ENCODE measurements around the gene CYP21A2. TPM values are rescaled to one million over a fixed set of nuclear protein-coding genes. Genes with fewer than 3 reads are reported as not detected.
"Not testable (repeated sequence)": the region's sequence is repeated elsewhere in the genome, so short reads cannot be mapped to it uniquely, and the experiment has no call there.

CYP21A2 gene
- total RNA-seq (ENCODE audit: insufficient read depth, low replicate concordance) = not detected

DNA sequence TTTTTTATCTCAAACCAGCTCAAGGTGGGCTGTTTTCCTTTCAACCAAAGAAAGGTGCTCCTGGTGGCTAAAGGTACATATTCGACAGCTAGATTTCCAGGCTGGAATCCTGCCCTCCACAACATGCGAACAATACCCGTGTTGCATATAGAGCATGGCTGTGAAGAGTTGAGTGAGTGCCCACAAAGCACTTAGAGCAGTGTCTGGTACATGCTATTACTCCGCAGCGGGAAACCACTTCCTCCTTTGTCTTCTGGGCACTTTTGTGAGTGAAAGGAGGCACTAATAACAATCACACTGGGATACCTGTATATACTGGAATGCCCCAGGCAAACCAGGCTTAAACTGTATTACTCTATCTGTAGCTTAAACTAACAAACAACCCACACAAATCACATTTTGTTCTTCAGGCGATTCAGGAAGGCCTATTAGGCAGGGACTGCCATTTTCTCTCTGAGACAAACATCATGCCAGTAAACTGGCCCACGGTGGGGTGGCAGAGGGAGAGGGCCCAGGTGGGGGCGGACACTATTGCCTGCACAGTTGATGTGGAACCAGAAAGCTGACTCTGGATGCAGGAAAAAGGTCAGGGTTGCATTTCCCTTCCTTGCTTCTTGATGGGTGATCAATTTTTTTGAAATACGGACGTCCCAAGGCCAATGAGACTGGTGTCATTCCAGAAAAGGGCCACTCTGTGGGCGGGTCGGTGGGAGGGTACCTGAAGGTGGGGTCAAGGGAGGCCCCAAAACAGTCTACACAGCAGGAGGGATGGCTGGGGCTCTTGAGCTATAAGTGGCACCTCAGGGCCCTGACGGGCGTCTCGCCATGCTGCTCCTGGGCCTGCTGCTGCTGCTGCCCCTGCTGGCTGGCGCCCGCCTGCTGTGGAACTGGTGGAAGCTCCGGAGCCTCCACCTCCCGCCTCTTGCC is at the start of gene CYP21A2:
Gene CYP21A2 (plus strand): TSS at position 818 of the 927 bp plus-strand sequence. CDS start 8 bp downstream, at position 826.
- DNase-seq (ENCODE audit: low spot score) = not testable (repeated sequence)

DNA sequence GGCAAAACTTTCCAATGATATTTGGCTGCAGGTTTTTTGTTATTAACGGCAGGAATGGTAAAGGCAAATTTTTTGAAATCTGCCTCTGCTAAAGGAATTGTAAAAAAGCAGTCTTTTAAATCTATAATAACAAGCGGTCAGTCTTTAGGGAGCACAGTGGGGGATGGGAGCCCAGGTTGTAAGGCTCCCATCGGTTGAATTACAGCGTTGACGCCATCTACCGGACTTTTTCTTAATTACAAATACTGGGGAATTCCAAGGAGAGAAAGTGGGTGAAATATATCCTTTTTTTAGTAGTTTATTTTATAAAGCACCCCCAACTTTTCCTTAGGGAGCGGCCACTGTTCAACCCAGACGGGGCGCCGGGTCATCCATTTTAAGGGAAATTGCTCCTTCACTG is 48.9 kb upstream of the CYP21A2 start:
- DNase-seq (ENCODE audit: low spot score) = not testable (repeated sequence)

DNA sequence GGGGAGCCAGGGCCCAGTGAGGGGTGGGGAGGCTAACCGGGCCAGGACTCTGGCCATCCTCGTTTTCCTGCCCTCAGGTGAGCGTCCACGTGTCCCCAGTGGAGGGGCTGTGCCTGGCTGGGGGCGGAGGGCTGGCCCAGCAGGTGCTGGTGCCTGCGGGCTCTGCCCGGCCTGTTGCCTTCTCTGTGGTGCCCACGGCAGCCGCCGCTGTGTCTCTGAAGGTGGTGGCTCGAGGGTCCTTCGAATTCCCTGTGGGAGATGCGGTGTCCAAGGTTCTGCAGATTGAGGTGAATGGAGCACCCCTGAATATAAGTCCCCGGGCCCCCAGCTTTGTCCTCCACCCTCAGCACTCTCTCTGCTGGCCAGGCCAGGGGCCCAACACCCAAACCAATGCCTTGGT is 43.8 kb upstream of the CYP21A2 start:
- DNase-seq (ENCODE audit: low spot score) = not testable (repeated sequence)

DNA sequence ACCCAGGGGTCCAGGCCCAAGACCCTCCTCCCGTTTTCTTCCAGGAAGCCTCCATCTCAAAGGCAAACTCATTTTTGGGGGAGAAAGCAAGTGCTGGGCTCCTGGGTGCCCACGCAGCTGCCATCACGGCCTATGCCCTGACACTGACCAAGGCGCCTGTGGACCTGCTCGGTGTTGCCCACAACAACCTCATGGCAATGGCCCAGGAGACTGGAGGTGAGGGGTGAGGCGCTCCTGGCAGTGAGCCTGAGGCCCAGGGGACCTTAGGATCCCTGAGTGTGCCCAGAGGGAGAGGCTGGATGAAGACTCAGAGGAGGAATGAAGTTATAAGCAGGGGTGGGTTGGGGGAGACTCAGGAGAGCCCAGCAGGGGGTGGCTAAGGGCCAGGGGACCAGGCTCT is 41.8 kb upstream of the CYP21A2 start:
- not testable (repeated sequence) for DNase-seq (ENCODE audit: low spot score)

DNA sequence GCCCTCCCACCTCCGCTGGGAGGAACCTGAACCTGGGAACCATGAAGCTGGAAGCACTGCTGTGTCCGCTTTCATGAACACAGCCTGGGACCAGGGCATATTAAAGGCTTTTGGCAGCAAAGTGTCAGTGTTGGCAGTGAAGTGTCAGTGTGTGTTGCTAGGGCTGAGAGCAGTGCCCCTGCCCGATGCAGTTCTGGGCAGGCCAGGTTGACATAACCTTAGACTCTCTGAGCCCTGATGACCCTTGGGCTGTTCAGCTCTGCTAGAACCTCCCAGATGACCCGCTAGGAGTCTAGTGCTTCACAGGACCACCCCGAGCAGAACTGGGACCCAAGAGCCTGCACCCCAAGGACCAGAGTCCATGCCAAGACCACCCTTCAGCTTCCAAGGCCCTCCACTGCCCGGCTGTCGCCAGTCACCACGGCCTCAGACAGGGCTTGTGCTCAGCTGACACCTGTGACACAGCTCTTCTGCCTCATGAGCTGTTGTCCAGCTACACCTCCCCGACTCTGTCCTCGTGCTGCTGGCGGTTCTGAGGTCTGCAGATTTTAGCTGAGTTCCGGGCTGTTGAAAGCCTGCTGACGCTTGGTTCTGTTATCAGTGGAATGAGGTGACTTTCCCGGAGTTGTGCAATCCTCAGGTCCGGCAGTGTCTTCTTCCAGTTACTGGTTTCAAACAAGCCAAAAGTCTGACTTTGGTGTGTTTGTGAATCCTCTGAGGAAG is 35.5 kb upstream of the CYP21A2 start:
- not testable (repeated sequence) for DNase-seq (ENCODE audit: low spot score)

DNA sequence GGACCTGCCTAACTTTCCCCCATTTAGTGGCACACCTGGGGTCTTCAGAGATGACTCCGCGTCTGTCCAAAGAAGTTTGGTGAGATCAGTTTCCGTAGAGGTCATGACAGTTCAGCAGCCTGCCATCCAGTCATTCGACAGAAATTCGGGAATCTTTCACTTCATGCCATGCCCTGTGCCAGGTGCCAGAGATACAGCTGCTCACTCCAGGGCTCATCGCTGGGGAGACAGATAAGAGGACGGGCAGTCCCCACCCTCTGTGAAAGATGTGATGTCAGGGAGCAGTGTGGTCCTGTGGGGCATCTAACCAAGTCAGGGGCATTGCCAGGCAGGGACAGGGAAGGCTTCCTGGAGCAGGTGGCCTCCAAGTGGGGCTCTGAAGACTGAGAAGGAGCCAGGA is 34.9 kb upstream of the CYP21A2 start:
- not testable (repeated sequence) for DNase-seq (ENCODE audit: low spot score)

DNA sequence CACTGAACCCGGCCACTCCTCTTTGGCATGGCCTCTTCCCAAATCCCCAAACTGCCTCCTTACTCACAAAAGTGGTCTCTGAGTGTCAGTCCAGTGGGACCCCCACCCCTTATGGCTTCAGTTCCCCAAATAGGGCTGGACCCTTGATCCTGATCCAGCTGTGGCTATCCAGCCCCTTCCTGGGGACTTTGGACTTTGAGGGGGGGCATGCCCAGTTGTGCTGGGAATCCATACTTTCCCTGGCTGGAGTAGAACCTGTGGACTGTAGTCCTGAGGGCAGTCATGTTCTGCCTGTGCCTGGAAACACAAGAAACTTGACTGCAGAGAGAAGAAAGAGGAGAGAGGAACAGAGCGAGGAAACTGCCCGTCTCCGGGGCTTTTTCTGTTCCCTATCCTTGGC is 33.8 kb upstream of the CYP21A2 start:
- not testable (repeated sequence) for DNase-seq (ENCODE audit: low spot score)

DNA sequence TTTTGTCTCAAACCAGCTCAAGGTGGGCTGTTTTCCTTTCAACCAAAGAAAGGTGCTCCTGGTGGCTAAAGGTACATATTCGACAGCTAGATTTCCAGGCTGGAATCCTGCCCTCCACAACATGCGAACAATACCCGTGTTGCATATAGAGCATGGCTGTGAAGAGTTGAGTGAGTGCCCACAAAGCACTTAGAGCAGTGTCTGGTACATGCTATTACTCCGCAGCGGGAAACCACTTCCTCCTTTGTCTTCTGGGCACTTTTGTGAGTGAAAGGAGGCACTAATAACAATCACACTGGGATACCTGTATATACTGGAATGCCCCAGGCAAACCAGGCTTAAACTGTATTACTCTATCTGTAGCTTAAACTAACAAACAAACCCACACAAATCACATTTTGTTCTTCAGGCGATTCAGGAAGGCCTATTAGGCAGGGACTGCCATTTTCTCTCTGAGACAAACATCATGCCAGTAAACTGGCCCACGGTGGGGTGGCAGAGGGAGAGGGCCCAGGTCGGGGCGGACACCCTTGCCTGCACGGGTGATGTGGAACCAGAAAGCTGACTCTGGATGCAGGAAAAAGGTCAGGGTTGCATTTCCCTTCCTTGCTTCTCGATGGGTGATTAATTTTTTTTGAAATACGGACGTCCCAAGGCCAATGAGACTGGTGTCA is 33.2 kb upstream of the CYP21A2 start:
- not testable (repeated sequence) for DNase-seq (ENCODE audit: low spot score)

DNA sequence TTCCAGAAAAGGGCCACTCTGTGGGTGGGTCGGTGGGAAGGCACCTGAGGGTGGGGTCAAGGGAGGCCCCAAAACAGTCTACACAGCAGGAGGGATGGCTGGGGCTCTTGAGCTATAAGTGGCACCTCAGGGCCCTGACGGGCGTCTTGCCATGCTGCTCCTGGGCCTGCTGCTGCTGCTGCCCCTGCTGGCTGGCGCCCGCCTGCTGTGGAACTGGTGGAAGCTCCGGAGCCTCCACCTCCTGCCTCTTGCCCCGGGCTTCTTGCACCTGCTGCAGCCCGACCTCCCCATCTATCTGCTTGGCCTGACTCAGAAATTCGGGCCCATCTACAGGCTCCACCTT is 32.7 kb upstream of the CYP21A2 start:
- DNase-seq (ENCODE audit: low spot score) = not testable (repeated sequence)

DNA sequence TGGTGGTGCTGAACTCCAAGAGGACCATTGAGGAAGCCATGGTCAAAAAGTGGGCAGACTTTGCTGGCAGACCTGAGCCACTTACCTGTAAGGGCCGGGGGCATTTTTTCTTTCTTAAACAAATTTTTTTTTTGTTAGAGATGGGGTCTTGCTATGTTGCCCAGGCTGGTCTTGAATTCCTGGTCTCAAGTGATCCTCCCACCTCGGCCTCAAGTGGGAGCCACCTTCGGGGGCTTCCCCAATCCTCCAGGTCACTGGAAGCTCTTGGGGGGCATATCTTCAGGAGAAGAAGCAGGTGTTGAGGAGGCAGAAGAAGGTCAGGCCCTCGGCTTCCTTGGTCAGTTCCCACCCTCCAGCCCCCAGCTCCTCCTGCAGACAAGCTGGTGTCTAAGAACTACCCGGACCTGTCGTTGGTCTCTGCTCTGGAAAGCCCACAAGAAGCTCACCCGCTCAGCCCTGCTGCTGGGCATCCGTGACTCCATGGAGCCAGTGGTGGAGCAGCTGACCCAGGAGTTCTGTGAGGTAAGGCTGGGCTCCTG is 32.2 kb upstream of the CYP21A2 start:
- DNase-seq (ENCODE audit: low spot score) = not testable (repeated sequence)

DNA sequence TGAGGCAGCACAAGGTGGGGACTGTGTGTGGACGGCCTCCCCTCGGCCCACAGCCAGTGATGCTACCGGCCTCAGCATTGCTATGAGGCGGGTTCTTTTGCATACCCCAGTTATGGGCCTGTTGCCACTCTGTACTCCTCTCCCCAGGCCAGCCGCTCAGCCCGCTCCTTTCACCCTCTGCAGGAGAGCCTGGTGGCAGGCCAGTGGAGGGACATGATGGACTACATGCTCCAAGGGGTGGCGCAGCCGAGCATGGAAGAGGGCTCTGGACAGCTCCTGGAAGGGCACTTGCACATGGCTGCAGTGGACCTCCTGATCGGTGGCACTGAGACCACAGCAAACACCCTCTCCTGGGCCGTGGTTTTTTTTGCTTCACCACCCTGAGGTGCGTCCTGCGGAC is 31.1 kb upstream of the CYP21A2 start:
- not testable (repeated sequence) for DNase-seq (ENCODE audit: low spot score)

DNA sequence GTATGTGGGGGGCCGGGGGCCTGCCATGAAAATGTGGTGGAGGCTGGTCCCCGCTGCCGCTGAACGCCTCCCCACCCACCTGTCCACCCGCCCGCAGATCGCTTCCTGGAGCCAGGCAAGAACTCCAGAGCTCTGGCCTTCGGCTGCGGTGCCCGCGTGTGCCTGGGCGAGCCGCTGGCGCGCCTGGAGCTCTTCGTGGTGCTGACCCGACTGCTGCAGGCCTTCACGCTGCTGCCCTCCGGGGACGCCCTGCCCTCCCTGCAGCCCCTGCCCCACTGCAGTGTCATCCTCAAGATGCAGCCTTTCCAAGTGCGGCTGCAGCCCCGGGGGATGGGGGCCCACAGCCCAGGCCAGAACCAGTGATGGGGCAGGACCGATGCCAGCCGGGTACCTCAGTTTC is 30.2 kb upstream of the CYP21A2 start:
- not testable (repeated sequence) for DNase-seq (ENCODE audit: low spot score)

DNA sequence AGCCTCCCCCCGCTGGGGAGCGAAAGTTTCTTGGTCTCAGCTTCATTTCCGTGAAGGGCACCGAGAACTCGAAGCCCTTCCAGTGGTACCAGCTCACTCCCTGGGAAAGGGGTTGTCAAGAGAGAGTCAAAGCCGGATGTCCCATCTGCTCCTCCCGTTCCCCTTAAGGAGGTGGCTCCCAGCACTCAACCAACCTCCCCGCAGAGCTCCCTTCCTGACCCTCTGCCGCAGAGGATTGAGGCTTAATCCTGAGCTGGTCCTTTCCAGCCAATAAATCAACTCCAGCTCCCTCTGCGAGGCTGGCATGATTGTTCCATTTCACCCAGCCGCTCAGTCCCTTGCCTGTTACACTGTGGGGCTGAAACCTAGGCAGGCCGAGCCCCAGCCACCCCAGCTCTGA is 29.6 kb upstream of the CYP21A2 start:
- peak; percentile 43 for DNase-seq (ENCODE audit: low spot score)

DNA sequence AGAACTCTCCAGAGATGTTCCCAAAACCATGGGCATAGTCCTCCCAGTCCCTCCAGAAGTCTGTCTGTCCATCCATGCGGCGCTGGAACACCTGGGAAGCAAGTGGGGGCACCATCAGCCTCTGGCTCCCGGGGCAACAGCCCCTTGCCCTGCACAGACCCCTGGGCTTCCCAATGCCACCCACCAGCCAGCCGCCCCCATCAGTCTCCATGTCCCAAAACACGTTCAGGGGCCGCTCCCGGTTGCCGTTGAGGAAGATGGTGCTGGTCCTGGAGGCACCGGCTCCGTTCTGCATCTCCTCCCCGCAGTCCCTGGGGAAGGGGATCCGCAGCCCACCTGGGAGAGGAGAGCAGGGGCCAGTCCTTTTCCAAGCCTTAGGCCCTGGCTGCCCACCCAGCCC is 28.7 kb upstream of the CYP21A2 start:
- not testable (repeated sequence) for DNase-seq (ENCODE audit: low spot score)

DNA sequence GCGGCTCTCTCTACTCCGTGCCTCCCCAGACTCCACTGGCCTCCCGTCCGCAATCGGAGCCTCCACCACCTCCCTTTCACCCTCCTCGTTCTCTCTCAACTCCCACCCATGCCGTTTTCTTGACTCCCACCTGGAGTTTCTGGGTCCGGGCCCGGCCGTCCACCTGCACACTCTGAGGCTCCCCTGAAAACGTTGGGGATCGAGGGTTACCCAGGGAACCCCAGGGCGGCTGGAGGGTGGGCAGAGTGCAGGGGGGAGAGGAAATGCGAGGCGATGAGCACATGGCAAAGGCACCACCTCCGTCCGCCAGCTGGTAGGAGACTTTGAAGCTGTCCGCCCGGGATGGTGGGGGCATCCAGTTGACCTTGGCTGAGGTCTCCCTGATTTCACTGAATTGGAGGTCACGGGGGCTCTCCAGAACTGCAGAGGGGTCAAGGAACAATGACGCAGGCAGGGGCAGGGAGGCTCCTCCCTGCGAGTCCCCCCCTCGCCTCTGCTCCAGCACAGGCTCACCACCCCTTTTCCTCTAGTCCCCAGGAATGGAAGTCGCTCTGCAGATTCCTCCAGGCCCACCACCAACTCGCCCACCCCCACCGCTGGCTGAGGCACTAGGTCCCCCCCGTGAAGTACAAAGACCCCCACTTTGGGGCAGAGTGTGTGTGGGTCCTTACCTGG is 27.2 kb upstream of the CYP21A2 start:
- DNase-seq (ENCODE audit: low spot score) = not testable (repeated sequence)

DNA sequence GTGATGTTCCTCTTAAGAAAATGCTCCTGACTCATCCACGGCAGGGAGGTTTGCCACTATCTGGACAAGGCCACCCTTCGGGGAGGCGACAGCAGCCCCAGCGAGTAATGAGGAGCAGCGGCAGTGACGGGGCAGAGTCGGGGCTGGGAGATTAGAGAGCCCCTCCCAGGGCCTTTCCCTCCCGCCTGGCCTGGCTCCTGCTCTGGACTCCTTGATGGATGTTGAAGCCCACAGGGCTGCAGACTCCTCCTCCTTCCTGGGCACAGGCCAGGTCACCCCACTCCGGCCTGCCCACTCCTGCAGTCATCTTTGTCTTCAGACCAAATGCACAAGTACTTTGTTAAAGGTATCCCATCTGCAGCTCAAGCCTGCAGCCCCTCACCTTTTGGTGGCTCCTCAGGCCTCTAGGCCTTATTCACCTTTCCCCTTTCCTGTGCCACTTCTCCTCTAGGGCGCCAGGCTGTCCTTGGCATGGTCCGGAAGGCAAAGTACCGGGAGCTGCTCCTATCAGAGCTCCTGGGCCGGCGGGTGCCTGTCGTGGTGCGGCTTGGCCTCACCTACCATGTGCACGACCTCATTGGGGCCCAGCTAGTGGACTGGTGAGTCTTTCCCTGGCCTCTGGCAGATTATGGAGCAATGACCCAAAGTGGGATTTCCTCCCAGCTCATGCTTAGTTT is 25.1 kb upstream of the CYP21A2 start:
- DNase-seq (ENCODE audit: low spot score) = not testable (repeated sequence)

DNA sequence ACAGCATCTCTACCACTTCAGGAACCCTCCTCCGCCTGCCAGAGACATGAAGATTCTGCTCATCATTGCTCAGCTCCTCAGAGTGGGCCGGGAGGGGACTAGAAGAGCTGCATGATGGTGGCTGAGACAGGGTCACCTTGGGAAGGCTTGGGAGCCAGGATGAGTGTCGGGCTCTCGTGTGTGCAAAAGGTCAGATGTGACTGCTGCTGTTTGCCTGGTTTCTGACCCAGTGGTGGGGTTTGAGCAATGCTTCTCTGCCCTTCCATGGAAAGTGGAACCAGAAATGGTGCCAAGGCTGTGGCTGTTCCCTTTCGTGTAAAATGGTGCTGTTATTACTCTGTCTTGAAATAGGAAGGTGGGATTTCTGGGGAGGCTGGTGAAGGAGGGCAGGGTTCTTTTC is 24.5 kb upstream of the CYP21A2 start:
- not testable (repeated sequence) for DNase-seq (ENCODE audit: low spot score)

DNA sequence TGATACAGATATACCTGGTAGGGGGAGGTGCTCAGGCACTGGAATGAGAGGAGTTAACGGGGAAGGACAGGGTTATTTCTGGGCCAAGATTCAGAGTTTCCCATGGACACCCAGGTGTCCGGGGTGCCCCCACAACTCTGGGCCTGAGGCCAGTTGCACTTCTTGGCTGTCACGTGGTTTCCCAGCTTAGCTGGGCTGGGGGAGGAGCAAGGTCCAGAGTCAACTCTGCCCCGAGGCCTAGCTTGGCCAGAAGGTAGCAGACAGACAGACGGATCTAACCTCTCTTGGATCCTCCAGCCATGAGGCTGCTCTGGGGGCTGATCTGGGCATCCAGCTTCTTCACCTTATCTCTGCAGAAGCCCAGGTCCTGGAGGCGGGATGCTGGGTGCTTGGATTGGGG is 23.7 kb upstream of the CYP21A2 start, which contains the start of gene C4B:
Gene C4B (plus strand): TSS at position 249 of the 400 bp plus-strand sequence. CDS start 51 bp downstream, at position 300.
- DNase-seq (ENCODE audit: low spot score) = not testable (repeated sequence)

DNA sequence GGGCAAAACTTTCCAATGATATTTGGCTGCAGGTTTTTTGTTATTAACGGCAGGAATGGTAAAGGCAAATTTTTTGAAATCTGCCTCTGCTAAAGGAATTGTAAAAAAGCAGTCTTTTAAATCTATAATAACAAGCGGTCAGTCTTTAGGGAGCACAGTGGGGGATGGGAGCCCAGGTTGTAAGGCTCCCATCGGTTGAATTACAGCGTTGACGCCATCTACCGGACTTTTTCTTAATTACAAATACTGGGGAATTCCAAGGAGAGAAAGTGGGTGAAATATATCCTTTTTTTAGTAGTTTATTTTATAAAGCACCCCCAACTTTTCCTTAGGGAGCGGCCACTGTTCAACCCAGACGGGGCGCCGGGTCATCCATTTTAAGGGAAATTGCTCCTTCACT is 16.1 kb upstream of the CYP21A2 start:
- DNase-seq (ENCODE audit: low spot score) = not testable (repeated sequence)

DNA sequence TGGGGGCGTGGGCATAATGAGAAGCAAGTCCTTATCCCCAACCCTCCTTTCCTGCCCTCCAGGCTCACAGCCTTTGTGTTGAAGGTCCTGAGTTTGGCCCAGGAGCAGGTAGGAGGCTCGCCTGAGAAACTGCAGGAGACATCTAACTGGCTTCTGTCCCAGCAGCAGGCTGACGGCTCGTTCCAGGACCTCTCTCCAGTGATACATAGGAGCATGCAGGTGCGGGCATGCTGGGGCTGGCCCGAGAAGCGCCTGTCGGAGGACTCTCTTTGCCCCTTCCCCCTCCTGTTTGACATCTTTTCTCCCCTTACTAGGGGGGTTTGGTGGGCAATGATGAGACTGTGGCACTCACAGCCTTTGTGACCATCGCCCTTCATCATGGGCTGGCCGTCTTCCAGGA is 9.6 kb upstream of the CYP21A2 start:
- not testable (repeated sequence) for DNase-seq (ENCODE audit: low spot score)
